ENCODE data around the gene SPATA6.
"Not testable (repeated sequence)": the region's sequence is repeated elsewhere in the genome, so short reads cannot be mapped to it uniquely, and the experiment has no call there.

The SPATA6 gene

GRCh38 chr1:48495911-48496310 lies 23.9 kb upstream of the SPATA6 start:
- H3K4me3 ChIP-seq (ENCODE audit: low read depth, low read length), result no peak overlapping the region
- no peak for DNase-seq (ENCODE audit: low read depth)
- no peak for TF ChIP-seq CTCF (conservative IDR thresholded peaks at IDR 0.05; ENCODE audit: low read depth, low read length)

DNA sequence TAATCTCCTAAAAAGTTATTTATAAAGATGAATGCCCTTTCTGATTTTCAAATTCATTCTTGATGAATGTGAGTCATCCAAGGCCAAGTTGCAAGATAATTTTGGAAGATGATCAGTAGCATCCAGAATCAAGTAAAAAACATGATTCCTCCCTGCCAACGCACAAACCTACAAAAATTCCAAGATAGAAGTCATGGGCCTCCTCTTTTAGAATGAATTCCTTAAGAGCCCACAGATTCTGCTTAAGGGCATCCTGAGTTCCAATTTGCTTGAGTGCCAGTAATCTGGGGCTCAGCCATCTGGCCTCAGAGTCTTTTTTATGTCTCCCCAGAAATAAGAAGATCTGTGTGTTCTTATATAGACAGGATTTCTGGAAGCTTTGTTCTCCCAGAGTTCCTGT lies 23.2 kb upstream of the SPATA6 start:
- no peak for TF ChIP-seq CTCF (conservative IDR thresholded peaks at IDR 0.05; ENCODE audit: low read depth, low read length)
- no peak for DNase-seq (ENCODE audit: low read depth)
- H3K4me3 ChIP-seq (ENCODE audit: low read depth, low read length), result no peak overlapping the region

GRCh38 chr1:48493970-48494769 lies 22.2 kb upstream of the SPATA6 start:
- no peak overlapping the region for H3K4me3 ChIP-seq (ENCODE audit: low read depth, low read length)
- DNase-seq (ENCODE audit: low read depth), result peak; percentile 97
- TF ChIP-seq CTCF (conservative IDR thresholded peaks at IDR 0.05; ENCODE audit: low read depth, low read length), result no peak

- no peak for DNase-seq (ENCODE audit: low read depth)
- TF ChIP-seq CTCF (conservative IDR thresholded peaks at IDR 0.05; ENCODE audit: low read depth, low read length), result no peak
Observed at GRCh38 chr1:48493041-48493440, 21.0 kb upstream of the SPATA6 start.

DNA sequence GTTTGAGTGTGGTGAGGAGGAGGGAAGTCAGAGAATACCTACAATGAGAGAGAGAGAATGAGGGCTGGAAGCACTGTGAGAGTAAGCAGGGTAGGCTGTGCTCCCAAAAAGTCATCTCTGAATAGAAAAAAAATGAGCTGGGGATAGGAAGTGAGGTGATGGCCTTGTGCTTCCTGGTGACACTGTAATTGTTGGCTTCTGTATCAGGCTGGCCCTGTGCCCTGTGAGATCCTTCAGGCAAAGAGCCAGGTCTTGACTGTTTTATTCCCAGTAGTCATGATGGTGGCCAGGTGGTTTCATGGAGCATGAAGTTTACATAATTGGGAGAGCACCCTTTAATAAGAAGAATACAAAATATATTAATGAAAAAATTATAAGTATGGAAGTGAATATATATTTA lies 20.4 kb upstream of the SPATA6 start:
- no peak for DNase-seq (ENCODE audit: low read depth)
- no peak for TF ChIP-seq CTCF (conservative IDR thresholded peaks at IDR 0.05; ENCODE audit: low read depth, low read length)
- no peak overlapping the region for H3K4me3 ChIP-seq (ENCODE audit: low read depth, low read length)

More at GRCh38 chr1:48493041-48493440, 21.0 kb upstream of the SPATA6 start:
- H3K4me3 ChIP-seq (ENCODE audit: low read depth, low read length), result no peak overlapping the region

GRCh38 chr1:48488721-48489120 lies 16.7 kb upstream of the SPATA6 start:
- H3K4me3 ChIP-seq (ENCODE audit: low read depth, low read length), result no peak overlapping the region
- DNase-seq (ENCODE audit: low read depth), result no peak
- TF ChIP-seq CTCF (conservative IDR thresholded peaks at IDR 0.05; ENCODE audit: low read depth, low read length), result no peak

DNA sequence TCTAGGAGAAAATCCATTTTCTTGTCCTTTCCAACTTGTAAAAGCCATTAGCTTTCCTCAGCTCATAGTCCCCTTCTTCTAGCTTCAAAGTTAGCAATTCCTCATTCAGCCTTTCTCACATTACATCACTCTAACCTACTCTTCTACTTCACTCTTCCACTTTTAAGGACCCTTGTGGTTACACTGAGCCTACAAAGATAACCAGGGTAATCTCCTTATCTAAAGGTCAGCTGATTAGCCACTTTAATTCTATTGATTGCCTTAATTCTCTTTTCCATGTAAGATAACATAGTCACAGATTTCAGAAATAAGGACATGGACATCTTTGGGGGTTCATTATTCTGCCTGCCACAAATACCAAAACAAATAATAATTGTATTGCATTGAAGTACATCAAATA lies 8.5 kb upstream of the SPATA6 start:
- no peak for TF ChIP-seq CTCF (conservative IDR thresholded peaks at IDR 0.05; ENCODE audit: low read depth, low read length)
- DNase-seq (ENCODE audit: low read depth), result no peak
- H3K4me3 ChIP-seq (ENCODE audit: low read depth, low read length), result no peak overlapping the region

DNA sequence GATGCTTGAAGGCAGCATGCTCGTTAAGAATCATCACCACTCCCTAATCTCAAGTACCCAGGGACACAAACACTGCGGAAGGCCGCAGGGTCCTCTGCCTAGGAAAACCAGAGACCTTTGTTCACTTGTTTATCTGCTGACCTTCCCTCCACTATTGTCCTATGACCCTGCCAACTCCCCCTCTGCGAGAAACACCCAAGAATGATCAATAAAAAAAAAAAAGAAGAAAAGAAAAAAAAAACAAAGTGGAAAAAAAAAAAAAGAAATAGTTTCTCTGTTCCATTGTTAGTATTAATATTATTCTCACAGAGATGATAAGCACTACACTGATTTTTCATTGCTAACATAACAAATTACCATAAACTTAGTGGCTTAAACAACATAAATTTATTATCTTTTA lies 8.0 kb upstream of the SPATA6 start:
- DNase-seq (ENCODE audit: low read depth); H3K4me3 ChIP-seq (ENCODE audit: low read depth, low read length): not testable (repeated sequence)

All from choroid plexus epithelial cell (primary cell).